ENCODE results near the gene MFAP3L.

Gene MFAP3L

GRCh38 chr4:170026253-170027021 is at the start of gene MFAP3L:
MFAP3L (minus strand) TSS chr4:170026395; CDS start chr4:170005877, 20,518 bp downstream.
- in situ Hi-C loops (cut with MboI; ENCODE audit: low sequenced_read_pairs, unreplicated experiment) = loop anchor here (25.0 kb wide), 1 partner anchor 414 kb away; the partner anchor contains the start of genes CLCN3 and NEK1
- TF ChIP-seq CTCF (IDR thresholded peaks at IDR 0.05; ENCODE audit: borderline replicate concordance, control extremely low read depth, extremely low read depth, insufficient read depth, missing control alignments) = no peak
- DNase-seq (ENCODE audit: low spot score) = peak; percentile 91

GRCh38 chr4:170071196-170071595 is 45.0 kb upstream of the MFAP3L start:
- TF ChIP-seq CTCF (IDR thresholded peaks at IDR 0.05; ENCODE audit: borderline replicate concordance, control extremely low read depth, extremely low read depth, insufficient read depth, missing control alignments) = no peak
- no peak for DNase-seq (ENCODE audit: low spot score)
- in situ Hi-C loops (cut with MboI; ENCODE audit: low sequenced_read_pairs, unreplicated experiment) = no loop called here

GRCh38 chr4:170068438-170069128 is 42.4 kb upstream of the MFAP3L start:
- in situ Hi-C loops (cut with MboI; ENCODE audit: low sequenced_read_pairs, unreplicated experiment) = no loop called here
- DNase-seq (ENCODE audit: low spot score) = no peak
- TF ChIP-seq CTCF (IDR thresholded peaks at IDR 0.05; ENCODE audit: borderline replicate concordance, control extremely low read depth, extremely low read depth, insufficient read depth, missing control alignments) = no peak

- no peak for TF ChIP-seq CTCF (IDR thresholded peaks at IDR 0.05; ENCODE audit: borderline replicate concordance, control extremely low read depth, extremely low read depth, insufficient read depth, missing control alignments)
- in situ Hi-C loops (cut with MboI; ENCODE audit: low sequenced_read_pairs, unreplicated experiment) = no loop called here
- no peak for DNase-seq (ENCODE audit: low spot score)
Measured at GRCh38 chr4:170059421-170059820, 33.2 kb upstream of the MFAP3L start.

- in situ Hi-C loops (cut with MboI; ENCODE audit: low sequenced_read_pairs, unreplicated experiment) = no loop called here
- no peak for TF ChIP-seq CTCF (IDR thresholded peaks at IDR 0.05; ENCODE audit: borderline replicate concordance, control extremely low read depth, extremely low read depth, insufficient read depth, missing control alignments)
- DNase-seq (ENCODE audit: low spot score) = no peak
Measured at GRCh38 chr4:170058826-170059225, 32.6 kb upstream of the MFAP3L start.

GRCh38 chr4:170057866-170058265 is 31.7 kb upstream of the MFAP3L start:
- in situ Hi-C loops (cut with MboI; ENCODE audit: low sequenced_read_pairs, unreplicated experiment) = no loop called here
- DNase-seq (ENCODE audit: low spot score) = no peak

More at GRCh38 chr4:170057866-170058265, 31.7 kb upstream of the MFAP3L start:
- no peak for TF ChIP-seq CTCF (IDR thresholded peaks at IDR 0.05; ENCODE audit: borderline replicate concordance, control extremely low read depth, extremely low read depth, insufficient read depth, missing control alignments)

All from GM13976 (cell line).